ENCODE data around the gene SOX30.
A peak's percentile ranks its signal among the peaks of the same experiment; 100 is the strongest.

SOX30 gene

DNA sequence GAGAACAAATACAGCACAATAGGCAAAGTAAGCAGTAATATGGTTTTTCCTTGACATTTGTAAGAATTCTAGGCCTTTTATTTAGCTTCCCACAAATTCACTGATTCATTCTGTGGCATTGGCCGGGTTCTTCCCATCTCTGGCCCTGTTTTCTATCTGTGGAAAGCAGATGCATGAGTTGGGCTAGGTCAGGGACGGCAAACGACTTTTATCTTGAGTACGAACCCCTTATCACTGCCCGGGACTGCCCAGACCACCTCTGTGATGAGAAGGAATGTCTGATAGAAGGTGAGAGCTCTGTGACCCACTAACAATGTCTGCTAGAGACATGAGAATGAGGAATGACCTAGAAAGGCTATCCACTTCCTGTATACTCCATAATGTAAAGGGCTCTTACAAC is 41.2 kb downstream of the SOX30 start:
- no peak for DNase-seq (ENCODE audit: extremely low read depth in 1 of 2, low read depth in 1 of 2)

DNA sequence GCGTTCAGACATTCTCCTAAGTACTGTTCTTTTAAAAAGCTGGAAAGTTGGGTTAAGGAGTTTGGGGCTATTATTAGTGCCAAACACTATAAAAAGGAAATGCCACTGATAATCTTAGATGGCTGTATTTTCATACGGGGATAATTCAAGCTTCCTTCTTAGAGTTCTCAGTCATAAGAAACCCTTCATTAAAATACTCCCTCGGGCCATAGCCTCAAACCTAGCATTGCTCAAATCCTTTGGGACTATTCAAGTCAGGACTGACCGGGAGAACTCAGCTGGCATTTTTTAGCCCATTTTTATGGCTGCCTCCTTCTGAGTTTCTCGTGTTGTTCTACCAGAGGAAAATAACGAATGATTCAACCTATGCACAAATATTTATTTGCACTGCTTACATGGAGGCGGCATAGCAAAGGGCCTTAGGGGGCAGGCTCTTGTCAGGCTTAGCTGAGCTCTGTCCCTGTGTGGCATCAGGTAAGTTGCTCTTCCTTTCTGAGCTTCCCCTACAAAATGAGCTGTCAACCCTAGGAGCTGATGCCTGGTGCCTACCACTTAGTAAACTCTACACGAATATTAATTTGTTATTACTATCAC is 43.2 kb downstream of the SOX30 start:
- no peak for DNase-seq (ENCODE audit: extremely low read depth in 1 of 2, low read depth in 1 of 2)

DNA sequence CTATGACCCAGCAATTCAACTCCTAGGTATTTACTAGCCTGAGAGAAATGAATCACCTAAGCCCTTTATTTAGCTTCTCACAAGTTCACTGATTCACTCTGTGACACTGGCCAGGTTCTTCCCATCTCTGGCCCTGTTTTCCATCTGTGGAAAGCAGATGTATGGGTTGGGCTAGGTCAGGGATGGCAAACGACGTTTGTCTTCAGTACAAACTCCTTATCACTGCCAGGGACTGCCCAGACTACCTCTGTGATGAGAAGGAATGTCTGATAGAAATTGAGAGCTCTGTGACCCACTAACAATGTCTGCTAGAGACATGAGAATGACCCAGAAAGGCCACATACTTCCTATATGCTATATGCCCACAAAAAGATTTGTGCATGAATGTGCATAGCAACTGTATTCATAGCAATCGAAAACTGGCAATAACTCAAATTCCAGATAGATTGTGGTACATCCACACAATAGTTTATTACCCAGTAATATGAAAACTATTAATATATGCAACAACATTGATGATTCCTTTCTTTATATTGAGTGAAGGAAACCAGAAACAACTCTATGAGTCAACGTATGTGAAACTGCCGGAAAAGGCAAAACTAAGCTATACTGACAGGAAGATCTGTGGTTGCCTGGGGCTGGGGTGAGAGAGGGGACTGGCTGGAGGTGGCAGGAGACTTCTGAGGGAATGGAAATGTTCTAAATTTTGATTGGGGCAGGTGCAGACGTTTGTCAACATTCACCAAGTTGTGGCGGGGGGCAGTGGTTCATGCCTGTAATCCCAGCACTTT is 44.7 kb downstream of the SOX30 start:
- peak; percentile 25 to 40 for DNase-seq (ENCODE audit: extremely low read depth in 1 of 2, low read depth in 1 of 2)

DNA sequence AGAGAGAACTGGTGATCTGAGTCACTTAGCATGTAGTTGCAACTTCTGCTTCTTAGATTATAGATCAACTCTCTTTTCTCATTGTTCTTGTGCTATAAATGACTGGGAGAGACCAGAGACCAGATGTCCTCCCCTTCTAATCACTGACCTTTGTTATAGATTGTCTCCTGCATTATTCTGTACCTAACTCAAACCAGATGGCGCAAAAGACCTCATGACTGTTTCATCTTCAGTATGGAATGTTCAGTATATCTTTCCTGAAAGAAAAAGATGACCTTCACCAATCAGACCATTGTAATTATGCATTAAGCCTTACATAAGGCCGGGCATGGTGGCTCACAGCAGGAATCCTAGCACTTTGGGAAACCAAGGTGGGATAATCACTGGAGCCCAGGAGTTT is 46.2 kb downstream of the SOX30 start:
- DNase-seq (ENCODE audit: extremely low read depth in 1 of 2, low read depth in 1 of 2): no peak

DNA sequence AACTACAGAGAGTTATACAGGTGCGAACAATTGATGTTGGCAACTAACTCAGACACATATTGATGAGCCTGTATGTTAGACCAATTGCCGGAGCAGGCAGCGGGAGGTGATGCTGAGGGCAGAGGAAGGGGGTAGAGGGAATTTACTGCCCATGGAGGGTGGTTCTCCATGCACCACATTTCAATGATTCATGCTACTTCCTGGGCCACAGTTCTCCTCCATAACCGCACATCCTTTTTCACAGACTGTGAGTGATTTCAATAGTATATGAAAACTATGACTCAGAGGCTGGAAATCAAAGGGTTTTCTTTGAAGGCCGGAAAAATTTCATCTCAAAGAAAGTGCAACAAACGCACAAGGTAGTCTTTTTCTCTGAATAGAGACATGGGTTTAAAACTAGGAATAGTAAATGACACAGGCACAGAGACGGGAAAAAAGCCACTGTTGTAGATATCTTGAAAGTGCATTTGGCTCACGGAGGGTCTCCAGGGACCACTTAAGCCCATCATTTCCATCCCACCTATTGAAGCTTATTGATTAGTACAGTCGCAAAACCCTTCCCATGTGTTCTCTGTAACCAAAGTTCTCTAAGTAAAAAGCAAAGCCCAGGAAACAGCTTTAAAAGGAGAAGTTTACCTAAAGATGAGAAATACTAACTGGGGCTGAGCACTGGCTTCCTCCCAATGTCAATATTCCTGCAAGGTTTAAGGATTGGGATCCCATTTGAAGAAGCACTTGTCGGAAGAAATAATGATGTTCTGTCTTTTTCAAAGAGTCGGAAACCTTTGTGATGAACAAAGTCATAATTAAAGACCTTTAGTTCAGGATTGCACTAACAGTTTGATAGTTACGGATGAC is 48.7 kb downstream of the SOX30 start:
- peak; percentile 21 to 25 for DNase-seq (ENCODE audit: extremely low read depth in 1 of 2, low read depth in 1 of 2)

DNA sequence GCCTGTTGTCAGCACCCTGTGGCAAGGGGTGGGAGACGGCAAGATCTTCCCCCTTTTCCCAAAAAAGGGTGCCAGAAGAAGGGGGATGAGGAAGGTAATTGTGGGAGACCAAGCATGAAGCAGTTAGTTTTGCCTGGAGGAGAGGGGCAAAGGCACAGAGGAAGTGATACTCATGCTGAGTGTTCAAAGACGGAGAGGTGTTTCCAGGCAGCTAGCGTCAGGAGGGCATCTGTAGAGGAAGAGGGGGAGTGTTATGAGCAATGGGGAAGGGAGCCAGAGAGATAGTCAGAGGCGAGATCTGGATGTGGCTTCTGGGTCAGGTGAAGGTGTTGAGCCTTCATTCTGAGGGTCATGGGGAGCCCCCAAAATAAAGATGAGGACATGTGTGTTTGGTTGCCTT is 49.7 kb downstream of the SOX30 start:
- DNase-seq (ENCODE audit: extremely low read depth in 1 of 2, low read depth in 1 of 2): no peak

DNA sequence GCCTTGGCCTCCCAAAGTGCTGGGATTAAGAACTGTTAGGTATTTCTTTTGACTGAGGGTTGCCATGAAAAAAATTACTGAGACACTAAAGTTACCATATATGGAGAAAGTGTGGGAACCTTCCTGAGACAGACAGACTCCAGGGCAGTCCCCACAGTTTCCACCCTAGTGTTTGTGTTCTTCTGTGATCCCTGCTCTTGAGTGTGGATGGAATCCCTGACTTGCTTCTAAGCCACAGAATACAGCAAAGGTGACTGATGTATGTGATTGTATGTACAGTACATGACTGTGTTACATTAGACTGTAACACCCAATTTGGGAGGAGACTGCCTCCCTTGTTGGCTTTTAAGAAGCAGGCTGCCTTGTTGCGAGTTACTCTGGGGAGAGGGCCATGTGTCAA is 52.0 kb downstream of the SOX30 start:
- DNase-seq (ENCODE audit: extremely low read depth in 1 of 2, low read depth in 1 of 2): no peak

DNA sequence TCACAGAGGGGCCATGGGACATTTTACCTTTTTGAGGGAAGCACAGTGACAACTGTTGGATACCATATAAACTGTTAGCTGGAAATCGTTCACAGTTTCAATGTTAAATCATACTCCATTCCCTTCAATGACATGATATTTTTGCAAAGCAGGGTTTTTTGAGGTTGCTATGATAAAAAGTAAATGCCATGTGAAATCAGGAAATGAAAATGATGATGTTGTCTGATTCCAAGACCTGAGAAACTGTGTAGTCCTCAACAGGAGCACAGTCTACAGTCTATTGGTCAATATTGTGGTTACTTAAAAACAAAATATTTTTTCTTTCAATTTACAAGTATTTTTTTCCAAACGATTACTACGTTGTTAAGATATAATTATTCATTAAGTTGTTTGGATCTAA is 52.7 kb downstream of the SOX30 start:
- DNase-seq (ENCODE audit: extremely low read depth in 1 of 2, low read depth in 1 of 2): no peak

DNA sequence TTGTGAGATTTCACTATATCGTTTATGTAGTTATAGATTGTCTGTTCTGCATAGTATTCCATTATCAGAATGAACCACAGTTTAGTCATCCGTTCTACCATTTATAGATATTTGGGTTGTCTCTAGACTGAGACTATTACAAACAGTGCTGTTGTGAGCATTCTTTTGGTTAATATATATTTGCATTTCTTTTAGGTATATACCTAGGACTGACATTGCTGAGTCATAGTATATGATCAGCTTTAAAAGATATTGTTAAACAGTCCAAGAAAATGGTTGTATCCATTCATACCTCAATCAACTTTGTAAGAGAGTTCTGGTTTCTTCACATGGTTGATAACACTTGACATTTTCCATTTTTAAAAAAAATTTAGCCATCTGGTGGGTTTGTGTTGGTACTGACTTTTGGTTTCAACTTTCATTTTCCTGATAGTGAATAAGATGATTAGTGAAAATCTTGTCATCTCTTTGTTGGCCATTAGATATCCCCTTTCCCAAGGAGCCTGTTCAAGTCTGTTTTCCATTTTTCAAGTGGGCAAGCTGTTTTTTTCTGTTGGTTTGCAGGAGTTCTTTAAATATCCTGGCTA is 53.8 kb downstream of the SOX30 start:
- no peak for DNase-seq (ENCODE audit: extremely low read depth in 1 of 2, low read depth in 1 of 2)

DNA sequence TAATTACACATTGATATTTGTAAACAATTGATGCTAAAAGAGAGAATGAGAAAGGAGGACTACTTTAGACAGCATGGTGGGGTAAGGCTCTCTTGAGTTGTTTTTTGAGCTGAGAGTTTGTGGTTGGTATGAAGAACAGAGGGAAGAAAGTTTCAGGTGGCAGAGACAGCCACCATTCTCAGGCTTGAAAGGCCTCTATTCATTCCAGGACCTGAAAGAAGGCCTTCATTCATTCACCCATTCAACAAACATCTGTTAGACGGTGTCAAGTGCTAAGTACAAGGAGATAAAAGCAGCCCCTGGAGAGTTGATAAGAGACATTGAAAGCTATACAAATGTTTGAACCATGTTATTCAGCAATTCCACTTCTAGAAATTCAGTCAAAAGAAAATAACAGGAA is 55.0 kb downstream of the SOX30 start:
- no peak for DNase-seq (ENCODE audit: extremely low read depth in 1 of 2, low read depth in 1 of 2)

DNA sequence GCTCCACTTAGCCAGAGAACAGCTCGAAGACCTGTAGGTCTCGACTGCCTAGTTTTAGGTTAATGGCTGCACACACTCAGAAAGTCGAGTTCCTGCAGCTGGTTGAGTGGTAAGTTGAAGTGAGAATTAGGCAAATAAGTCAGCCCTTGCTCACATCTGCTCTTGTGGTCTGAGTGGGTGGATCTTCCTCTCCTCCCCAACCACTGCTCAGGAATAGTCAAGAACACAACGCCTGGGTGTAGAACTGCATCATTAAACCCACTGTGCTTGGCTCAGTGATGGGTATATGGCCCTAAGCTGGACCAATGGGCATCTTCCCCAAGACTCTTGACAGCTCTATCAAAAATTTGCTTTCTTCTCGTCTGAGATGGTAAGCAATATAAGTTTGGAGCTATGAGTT is 55.8 kb downstream of the SOX30 start:
- DNase-seq (ENCODE audit: extremely low read depth in 1 of 2, low read depth in 1 of 2): no peak

DNA sequence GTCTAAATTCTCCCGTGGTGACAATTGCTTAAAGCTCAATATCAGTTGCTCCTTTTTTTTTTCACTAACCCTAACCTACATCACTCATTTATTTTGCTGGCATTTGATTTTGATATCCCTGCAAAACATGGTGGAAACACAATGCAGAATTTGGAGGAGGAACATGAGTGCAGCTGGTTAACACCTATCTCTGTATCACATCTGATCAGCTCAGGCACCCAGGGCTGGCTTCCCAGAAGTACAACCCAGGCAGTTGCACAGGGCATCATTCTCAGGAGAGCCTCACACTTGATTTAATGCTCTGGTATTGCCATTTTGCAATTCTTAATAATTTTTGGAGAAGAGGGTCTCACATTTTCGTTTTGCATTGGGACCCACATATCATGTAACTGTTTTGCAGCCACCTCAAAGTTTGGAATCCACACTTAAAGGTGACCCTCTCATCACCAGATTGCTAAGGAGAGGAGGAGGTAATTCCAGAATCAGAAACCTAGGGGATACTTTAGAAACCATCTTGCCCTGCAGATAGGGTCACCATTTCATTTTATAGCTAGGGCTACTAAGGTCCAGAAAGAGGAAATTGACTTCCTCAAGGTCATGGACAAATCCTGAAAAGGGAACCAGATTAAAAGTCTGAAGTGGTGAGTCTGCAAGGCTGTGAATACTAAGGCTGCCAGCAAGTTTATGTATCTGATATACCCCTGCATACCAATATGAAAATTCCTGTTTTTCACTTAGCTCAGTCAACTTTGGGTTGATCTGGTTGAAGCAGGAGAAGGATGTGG is 57.4 kb downstream of the SOX30 start:
- DNase-seq (ENCODE audit: extremely low read depth in 1 of 2, low read depth in 1 of 2): no peak

DNA sequence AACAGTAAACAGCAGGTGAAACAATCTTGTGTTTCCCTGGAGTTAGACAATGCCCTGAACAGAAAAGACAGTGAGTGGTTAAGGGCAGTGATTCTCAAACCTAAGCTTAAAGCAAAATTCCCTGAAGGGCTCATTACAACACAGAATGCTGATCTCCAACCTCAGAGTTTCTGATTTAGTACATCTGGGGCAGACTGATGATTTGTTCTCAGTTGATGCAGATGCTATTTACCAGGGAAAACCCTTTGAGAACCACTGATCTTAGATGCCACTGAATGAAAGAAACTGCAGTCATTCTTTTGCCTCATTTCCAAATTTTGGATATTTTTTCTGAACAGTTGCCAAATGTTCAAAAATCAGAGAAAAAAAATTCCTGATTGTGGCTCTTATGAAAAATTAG is 58.0 kb downstream of the SOX30 start:
- DNase-seq (ENCODE audit: extremely low read depth in 1 of 2, low read depth in 1 of 2): no peak

DNA sequence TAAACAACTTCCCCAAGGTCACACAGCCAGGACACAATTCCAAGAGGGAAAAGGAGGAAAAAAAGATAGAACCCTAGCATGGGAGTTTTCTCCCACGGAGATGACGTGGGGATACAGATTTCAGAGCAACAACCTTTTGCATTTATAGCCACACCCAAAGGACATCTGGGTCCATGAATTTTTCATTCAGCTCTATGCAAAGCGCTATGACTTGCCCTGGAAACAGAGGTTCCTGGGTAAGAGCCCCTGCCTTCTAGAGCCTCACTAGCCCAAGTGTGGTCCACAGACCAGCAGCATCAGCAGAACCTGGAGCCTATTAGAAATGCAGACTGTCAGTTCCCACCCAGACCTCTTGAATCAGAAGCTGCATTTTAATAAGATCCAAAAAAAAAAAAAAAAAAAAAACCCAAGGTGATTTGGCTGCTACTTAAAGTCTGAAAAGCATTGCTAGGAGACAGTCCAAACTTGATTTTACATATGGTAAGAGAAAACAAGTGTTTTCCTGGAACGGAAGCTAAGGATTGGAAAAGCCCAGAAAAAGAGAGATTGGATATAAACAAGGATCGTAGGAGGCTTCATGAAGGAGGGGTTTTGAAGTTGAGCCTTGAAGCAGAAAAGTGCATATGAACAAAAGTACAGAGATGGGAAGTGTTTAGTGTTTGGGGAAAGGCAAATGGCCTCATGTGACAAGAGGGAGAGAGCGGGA is 59.0 kb downstream of the SOX30 start:
- DNase-seq (ENCODE audit: extremely low read depth in 1 of 2, low read depth in 1 of 2): no peak

DNA sequence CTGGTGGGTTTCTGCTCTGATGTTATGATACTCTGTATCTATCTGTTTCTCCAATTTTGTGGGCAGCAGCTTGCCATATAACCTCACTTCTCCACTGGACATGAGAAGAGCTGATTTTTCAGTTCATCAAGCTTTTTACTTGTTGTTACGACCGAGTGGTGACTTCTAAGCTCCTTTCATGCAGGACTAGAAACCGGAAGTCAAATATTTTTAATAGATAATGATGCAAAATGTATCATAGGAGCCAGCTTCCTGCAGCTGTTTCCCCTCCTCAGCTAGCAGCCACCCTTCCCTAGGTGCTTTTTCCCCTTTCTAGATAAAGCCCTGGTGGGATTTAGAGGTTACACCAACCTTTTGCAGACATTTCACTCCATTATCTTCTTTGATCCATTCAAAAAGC is 59.6 kb downstream of the SOX30 start:
- no peak for DNase-seq (ENCODE audit: extremely low read depth in 1 of 2, low read depth in 1 of 2)

DNA sequence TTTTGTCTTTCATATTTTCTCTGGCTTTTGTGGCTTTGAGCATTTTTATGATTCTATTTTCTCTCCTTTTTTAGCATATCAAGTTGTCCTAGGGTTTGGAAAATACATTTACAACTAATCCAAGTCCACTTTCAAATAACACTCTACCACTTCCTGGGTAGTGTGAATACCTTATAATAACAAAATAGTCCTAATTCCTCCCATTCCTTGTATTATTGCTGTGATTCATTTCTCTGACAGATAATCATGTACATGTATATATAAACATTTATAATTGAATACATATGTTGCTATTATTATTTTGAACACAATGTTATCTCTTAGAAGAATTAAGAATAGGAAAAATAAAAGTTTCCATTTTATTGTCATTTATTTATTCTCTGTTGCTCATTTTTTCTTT is 61.8 kb downstream of the SOX30 start:
- DNase-seq (ENCODE audit: extremely low read depth in 1 of 2, low read depth in 1 of 2): no peak

DNA sequence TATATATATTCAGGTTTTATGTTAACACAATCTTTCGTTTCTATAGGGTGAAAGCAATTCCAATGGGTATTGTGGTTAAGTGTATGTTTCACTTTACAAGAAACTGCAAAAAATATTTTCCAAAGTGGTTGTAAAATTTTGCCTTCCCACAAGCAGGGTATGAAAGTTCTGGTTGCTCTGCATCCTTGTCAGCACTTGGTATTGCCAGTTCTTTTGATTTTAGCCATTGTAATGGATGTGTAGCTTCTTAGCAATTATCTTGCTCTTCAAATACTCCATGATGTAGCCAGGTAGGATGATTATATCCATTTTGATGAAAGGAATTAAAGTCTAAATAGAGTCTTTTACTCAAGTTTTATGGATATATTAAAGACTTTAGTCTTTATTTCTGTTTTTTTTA is 67.6 kb downstream of the SOX30 start:
- no peak for DNase-seq (ENCODE audit: extremely low read depth in 1 of 2, low read depth in 1 of 2)

DNA sequence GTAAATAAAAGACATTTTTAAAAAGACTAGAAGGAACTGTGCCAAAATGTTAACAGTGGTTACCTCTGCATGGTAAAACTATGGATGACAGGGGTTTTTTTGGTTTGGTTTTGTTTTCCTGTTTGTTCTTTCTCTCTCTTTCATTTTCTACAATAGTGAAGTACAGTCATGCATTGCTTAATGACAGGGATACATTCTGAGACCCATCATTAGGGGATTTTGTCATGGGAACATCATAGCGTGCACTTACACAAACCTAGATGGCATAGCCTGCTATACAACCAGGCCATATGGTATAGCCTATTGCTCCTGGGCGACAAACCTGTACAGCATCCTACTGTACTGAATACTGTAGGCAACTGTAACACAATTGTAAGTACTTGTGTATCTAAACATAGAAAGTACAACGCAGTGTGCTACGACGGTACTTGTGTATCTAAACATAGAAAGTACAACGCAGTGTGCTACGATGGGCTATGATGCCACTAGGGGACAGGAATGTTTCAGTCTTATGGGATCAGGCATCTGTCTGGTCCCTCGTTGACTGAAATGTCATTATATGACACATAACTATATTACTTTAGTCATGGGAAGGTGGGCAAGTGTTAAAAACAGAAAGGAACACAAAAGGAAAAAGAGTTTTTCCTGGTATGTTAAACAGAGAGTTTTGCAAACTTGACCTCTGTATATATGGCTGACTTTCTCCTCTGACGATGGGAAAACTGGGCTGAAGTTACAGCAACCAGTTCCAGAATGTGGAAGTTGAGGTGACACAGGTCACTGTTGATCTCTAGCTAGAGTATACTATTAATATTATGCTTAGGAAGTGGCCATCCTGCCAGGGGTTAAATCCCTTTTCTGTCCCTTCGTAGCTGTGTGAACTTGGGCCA is 69.3 kb downstream of the SOX30 start:
- no peak for DNase-seq (ENCODE audit: extremely low read depth in 1 of 2, low read depth in 1 of 2)

DNA sequence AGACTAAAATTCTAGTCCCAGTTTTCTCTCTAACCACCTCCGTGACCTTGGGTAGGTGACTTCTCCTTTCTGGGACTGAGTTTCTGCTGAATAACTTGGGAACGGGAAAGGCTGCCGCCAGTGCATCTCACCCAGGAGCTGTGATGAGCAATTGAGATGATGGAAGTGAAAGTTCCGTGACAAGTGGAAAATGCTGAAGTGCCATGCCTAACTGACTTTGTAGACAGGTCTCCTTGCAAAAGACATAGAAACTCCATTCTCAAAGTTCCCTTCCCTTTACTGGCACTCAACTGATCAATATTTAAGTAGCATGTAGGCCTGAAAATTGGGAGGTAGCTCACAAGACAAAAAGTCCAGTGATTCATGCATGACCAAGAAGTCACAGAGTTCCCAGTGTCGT is 70.3 kb downstream of the SOX30 start:
- DNase-seq (ENCODE audit: extremely low read depth in 1 of 2, low read depth in 1 of 2): no peak
